Germinal center (tissue), 1 donor: Measurements from ENCODE around the gene NXPH1.

Experiments
- DNase-seq: peaks from one replicate; pipeline ENCODE4 v3.0.0; 2012; ENCODE audit warnings: mixed read lengths, low spot score

Gene NXPH1

GRCh38 chr7:8433477-8434289 lies at the start of gene NXPH1:
TSS of gene NXPH1 (plus strand) at chr7:8433609.
- peak; percentile 28 for DNase-seq

GRCh38 chr7:8384901-8385300 lies 48.5 kb upstream of the NXPH1 start:
- DNase-seq, result no peak

- no peak for DNase-seq
These were observed 46.4 kb upstream of the NXPH1 start for GRCh38 chr7:8386926-8387550.

GRCh38 chr7:8387551-8388256 lies 45.7 kb upstream of the NXPH1 start:
- no peak for DNase-seq

GRCh38 chr7:8388257-8388625 lies 45.2 kb upstream of the NXPH1 start:
- DNase-seq, result no peak

- no peak for DNase-seq
These were observed 43.7 kb upstream of the NXPH1 start for GRCh38 chr7:8389593-8390261.

GRCh38 chr7:8390262-8390626 lies 43.2 kb upstream of the NXPH1 start:
- DNase-seq, result no peak

GRCh38 chr7:8391353-8392062 lies 41.9 kb upstream of the NXPH1 start:
- no peak for DNase-seq

GRCh38 chr7:8396294-8396693 lies 37.1 kb upstream of the NXPH1 start:
- DNase-seq, result no peak

GRCh38 chr7:8408871-8409270 lies 24.5 kb upstream of the NXPH1 start:
- DNase-seq, result no peak

- no peak for DNase-seq
These were observed 22.3 kb upstream of the NXPH1 start for GRCh38 chr7:8411103-8411502.

GRCh38 chr7:8413600-8413999 lies 19.8 kb upstream of the NXPH1 start:
- DNase-seq, result no peak

- peak; percentile 16 for DNase-seq
These were observed 14.7 kb upstream of the NXPH1 start for GRCh38 chr7:8418629-8419245.

GRCh38 chr7:8422177-8422576 lies 11.2 kb upstream of the NXPH1 start:
- no peak for DNase-seq

- no peak for DNase-seq
These were observed 10.4 kb upstream of the NXPH1 start for GRCh38 chr7:8423057-8423456.

GRCh38 chr7:8425223-8425622 lies 8.2 kb upstream of the NXPH1 start:
- no peak for DNase-seq

- no peak for DNase-seq
These were observed 2.8 kb upstream of the NXPH1 start for GRCh38 chr7:8430643-8431042.

GRCh38 chr7:8434290-8435002 lies 1.0 kb downstream of the NXPH1 start:
- DNase-seq, result no peak

- no peak for DNase-seq
These were observed 1.7 kb downstream of the NXPH1 start for GRCh38 chr7:8435095-8435494.

- no peak for DNase-seq
These were observed 2.5 kb downstream of the NXPH1 start for GRCh38 chr7:8435590-8436545.
